Endodermal cell (in vitro differentiated cells): ENCODE data around the gene SLC17A2. TPM values are rescaled to one million over a fixed set of nuclear protein-coding genes. Genes with fewer than 3 reads are reported as not detected.

Experiments
- DNase-seq: peaks from one replicate; pipeline ENCODE4 v3.0.0-alpha.2; 2017
- H3K27ac ChIP-seq: 2 replicates; pipeline ENCODE4 v1.5.1; 2013; ENCODE audit warnings: mild to moderate bottlenecking, low read depth, low read length, moderate library complexity
- H3K27me3 ChIP-seq: 2 replicates; pipeline ENCODE4 v1.6.1; 2013; ENCODE audit warnings: mild to moderate bottlenecking, low read length, moderate library complexity; ENCODE audit not compliant: insufficient read depth, control insufficient read depth, poor library complexity, severe bottlenecking
- H3K36me3 ChIP-seq: 2 replicates; pipeline ENCODE4 v1.7.0; 2013; ENCODE audit warnings: mild to moderate bottlenecking, low read length, moderate library complexity; ENCODE audit not compliant: control insufficient read depth, insufficient read depth
- H3K4me1 ChIP-seq: one replicate; pipeline ENCODE4 v1.7.0; 2013; ENCODE audit warnings: low read length; ENCODE audit not compliant: control insufficient read depth, insufficient read depth
- H3K4me3 ChIP-seq: 2 replicates; pipeline ENCODE4 v1.5.1; 2013; ENCODE audit warnings: mild to moderate bottlenecking, low read length, moderate library complexity
- H3K9ac ChIP-seq: 2 replicates; pipeline ENCODE4 v1.6.1; 2013; ENCODE audit warnings: mild to moderate bottlenecking, low read length, moderate library complexity; ENCODE audit not compliant: poor library complexity, severe bottlenecking; ENCODE audit errors: extremely low read depth
- H3K9me3 ChIP-seq: 2 replicates; pipeline ENCODE4 v1.6.1; 2013; ENCODE audit warnings: mild to moderate bottlenecking, low read length, moderate library complexity; ENCODE audit not compliant: control insufficient read depth
- H3K27ac Mint-ChIP-seq: 2 replicates; pipeline ENCODE4 v1.8.0; 2020; ENCODE audit warnings: mixed read lengths
- H3K27me3 Mint-ChIP-seq: 2 replicates; pipeline ENCODE4 v1.8.0; 2021; ENCODE audit warnings: mild to moderate bottlenecking, mixed read lengths; ENCODE audit not compliant: insufficient read depth
- H3K36me3 Mint-ChIP-seq: 2 replicates; pipeline ENCODE4 v1.8.0; 2020; ENCODE audit warnings: low read depth, mixed read lengths
- H3K4me1 Mint-ChIP-seq: 2 replicates; pipeline ENCODE4 v1.8.0; 2020; ENCODE audit warnings: mixed read lengths
- H3K4me3 Mint-ChIP-seq: 2 replicates; pipeline ENCODE4 v1.8.0; 2020; ENCODE audit warnings: mild to moderate bottlenecking, moderate library complexity, mixed read lengths
- H3K9me3 Mint-ChIP-seq: 2 replicates; pipeline ENCODE4 v1.8.0; 2020; ENCODE audit warnings: mild to moderate bottlenecking, mixed read lengths
- WGBS, 2 experiments: methylation state at CpG; one replicate each; pipeline versions ENCODE4 v1.1.5 to v1.1.7; 2013; ENCODE audit warnings: missing lambda C conversion rate in 2 of 2, mixed read lengths in 1 of 2; ENCODE audit not compliant: insufficient coverage in 1 of 2, insufficient read length in 1 of 2; 5-methylcytosine and 5-hydroxymethylcytosine counted together
- total RNA-seq, 2 donors: library from RNA; stranded (reverse); fragmentation: NEBNext Ultra II Directional in 1 of 2; extraction: Animal tissue kit (Norgen Biotek cat#: 25700) in 1 of 2; gene quantifications; 2 replicates in 1 of 2; 3 replicates in 1 of 2; pipeline ENCODE4 v1.2.1, GENCODE V29; 2021
- TF ChIP-seq, protein P1 (sequence below): fragments of 200-600 bp; sonication (generic); conservative IDR thresholded peaks from 2 replicates; pipeline ENCODE4 v1.5.0; 2021; ENCODE audit warnings: antibody characterized with exemption, mild to moderate bottlenecking

SLC17A2 gene
- total RNA-seq, 2 donors from 2014 or later = not detected

DNA sequence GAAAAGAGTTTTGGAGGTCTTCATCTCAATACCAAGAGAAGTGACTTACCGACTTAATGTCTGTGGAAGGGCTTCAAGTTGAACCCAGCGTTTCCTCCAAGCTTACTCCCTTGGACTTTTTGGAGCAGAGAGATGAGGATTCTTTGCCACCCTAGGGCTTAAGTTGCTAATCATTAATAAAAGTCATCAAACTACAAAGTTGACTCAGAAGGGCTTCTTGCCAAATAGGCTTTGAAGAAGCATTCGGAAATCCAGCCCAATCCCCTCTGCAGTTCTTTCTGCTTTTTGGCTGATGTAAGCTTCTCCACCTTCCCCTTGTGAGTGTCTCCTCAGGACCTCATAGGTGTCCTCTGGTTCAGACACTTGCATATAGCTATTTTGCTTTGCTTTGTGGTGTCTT lies 56.4 kb downstream of the SLC17A2 start, which contains the start of gene SLC17A3:
TSS of gene SLC17A3 (minus strand) at position 126 of the 400 bp plus-strand sequence. CDS start 5,856 bp downstream, outside the sequence.
- Mint-ChIP-seq H3K4me1 (no peaks in the 10 kb centered on the region), H3K9me3 (no peaks in the 10 kb centered on the region), H3K4me3 (no peak within 1 kb of the TSS), H3K27ac (no peak within 1 kb of the TSS), H3K27me3 (peaks cover 3% of the 10 kb centered on the region), H3K36me3 (no peaks in the 10 kb centered on the region)
- no peak within 1 kb of the TSS for H3K27ac ChIP-seq
- no peak for DNase-seq
- no peaks in the 10 kb centered on the region for H3K36me3 ChIP-seq
- TF ChIP-seq, protein P1, sequence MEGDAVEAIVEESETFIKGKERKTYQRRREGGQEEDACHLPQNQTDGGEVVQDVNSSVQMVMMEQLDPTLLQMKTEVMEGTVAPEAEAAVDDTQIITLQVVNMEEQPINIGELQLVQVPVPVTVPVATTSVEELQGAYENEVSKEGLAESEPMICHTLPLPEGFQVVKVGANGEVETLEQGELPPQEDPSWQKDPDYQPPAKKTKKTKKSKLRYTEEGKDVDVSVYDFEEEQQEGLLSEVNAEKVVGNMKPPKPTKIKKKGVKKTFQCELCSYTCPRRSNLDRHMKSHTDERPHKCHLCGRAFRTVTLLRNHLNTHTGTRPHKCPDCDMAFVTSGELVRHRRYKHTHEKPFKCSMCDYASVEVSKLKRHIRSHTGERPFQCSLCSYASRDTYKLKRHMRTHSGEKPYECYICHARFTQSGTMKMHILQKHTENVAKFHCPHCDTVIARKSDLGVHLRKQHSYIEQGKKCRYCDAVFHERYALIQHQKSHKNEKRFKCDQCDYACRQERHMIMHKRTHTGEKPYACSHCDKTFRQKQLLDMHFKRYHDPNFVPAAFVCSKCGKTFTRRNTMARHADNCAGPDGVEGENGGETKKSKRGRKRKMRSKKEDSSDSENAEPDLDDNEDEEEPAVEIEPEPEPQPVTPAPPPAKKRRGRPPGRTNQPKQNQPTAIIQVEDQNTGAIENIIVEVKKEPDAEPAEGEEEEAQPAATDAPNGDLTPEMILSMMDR = no peak
- H3K9me3 ChIP-seq = no peaks in the 10 kb centered on the region
- WGBS, 2 experiments = 94 to 100% methylated on average over 1 to 3 of the region's 3 CpGs
- no peak within 1 kb of the TSS for H3K9ac ChIP-seq
- no peaks in the 10 kb centered on the region for H3K4me1 ChIP-seq
- no peak within 1 kb of the TSS for H3K4me3 ChIP-seq
- no peaks in the 10 kb centered on the region for H3K27me3 ChIP-seq

GRCh38 chr6:25872814-25873213 lies 57.7 kb downstream of the SLC17A2 start:
- no peak overlapping the region for H3K9ac ChIP-seq
- 98 to 100% methylated on average over 1 of the region's 1 CpG for WGBS, 2 experiments
- no peak overlapping the region for H3K27ac Mint-ChIP-seq
- no peak overlapping the region for H3K4me3 ChIP-seq
- H3K9me3 ChIP-seq = no peaks in the 10 kb centered on the region
- H3K27me3 ChIP-seq = no peaks in the 10 kb centered on the region
- H3K36me3 Mint-ChIP-seq = no peaks in the 10 kb centered on the region
- H3K27me3 Mint-ChIP-seq = peaks cover 2% of the 10 kb centered on the region
- H3K4me1 Mint-ChIP-seq = no peaks in the 10 kb centered on the region
- no peaks in the 10 kb centered on the region for H3K36me3 ChIP-seq
- no peak overlapping the region for H3K27ac ChIP-seq
- no peak for DNase-seq
- TF ChIP-seq, protein P1 = no peak
- no peaks in the 10 kb centered on the region for H3K4me1 ChIP-seq
- H3K9me3 Mint-ChIP-seq = no peaks in the 10 kb centered on the region
- H3K4me3 Mint-ChIP-seq = no peak overlapping the region

DNA sequence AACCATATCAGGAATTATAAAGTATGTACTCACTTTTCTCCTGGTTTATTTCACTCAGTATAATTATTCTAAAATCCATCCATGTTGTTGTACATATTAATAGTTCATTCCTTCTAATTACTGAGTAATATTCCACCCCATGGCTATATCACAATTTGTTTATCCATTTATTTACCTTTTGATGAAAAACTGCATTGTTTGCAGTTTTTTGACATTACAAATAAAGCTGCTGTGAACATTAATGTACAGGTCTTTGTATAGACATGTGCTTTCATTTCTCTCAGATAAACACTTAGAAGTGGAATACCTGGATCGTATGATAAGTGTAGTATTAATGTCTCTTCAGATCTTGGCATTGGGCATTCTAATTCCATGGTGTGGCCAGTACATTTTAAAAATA lies 60.7 kb downstream of the SLC17A2 start:
- Histone ChIP-seq H3K4me1 (no peaks in the 10 kb centered on the region), H3K9ac (no peak overlapping the region), H3K27ac (no peak overlapping the region), H3K9me3 (no peaks in the 10 kb centered on the region), H3K4me3 (no peak overlapping the region), H3K27me3 (no peaks in the 10 kb centered on the region), H3K36me3 (no peaks in the 10 kb centered on the region)
- Mint-ChIP-seq H3K4me3 (no peak overlapping the region), H3K27ac (no peak overlapping the region), H3K36me3 (no peaks in the 10 kb centered on the region), H3K9me3 (no peaks in the 10 kb centered on the region), H3K27me3 (peaks cover 2% of the 10 kb centered on the region), H3K4me1 (no peaks in the 10 kb centered on the region)
- 58 to 83% methylated on average over 1 of the region's 1 CpG for WGBS, 2 experiments
- DNase-seq = no peak
- TF ChIP-seq, protein P1 = no peak
